Measurements from ENCODE around the gene ZNF592.

Gene ZNF592

DNA sequence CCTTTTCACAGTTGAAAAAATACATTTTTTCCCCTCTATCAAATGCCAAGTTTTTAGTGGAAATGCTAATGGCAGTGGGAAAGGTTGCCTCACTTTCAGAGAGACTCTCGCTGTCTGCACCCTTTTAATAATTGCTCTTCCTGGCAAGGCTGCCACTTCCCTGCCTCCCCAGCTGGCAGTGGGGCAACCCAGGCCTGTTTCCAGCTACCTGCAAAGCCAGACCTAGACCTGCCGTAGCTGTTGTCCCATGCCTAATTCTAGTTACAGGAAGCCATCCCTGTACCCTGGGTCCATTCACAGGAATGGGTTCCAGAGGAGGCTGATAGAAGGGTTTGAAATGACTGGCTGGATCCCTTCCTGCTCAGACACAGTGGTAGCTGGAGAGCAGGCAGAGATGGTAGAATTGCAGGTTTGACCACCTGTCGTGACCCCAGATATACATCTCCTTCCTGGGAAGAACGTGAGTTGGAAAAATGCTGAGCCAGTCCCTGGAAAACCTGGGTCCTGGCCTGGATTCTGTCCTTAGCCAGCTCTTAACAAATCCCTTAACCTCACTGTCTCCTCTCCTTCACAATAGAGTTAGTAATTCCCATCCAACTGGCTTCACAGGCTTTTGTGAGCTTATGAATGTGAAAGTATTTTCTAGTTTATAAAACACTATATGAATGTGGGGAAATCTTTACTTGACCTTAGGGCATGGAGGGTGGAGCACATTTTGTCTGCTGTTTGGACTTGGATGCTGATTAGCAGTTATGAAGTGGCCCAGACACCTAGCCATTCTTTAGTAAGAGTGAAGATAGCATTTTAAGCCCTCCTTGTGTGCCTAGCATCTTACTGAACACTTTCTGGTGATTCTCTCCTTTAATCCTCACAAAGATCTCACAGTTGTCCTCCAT, 55.9 kb downstream of the ZNF592 start:
- no peak for DNase-seq (ENCODE audit: low read depth in 2 of 2, low spot score in 1 of 2)

GRCh38 chr15:84805221-84805620, 56.8 kb downstream of the ZNF592 start:
- DNase-seq (ENCODE audit: low read depth in 2 of 2, low spot score in 1 of 2) = no peak

DNA sequence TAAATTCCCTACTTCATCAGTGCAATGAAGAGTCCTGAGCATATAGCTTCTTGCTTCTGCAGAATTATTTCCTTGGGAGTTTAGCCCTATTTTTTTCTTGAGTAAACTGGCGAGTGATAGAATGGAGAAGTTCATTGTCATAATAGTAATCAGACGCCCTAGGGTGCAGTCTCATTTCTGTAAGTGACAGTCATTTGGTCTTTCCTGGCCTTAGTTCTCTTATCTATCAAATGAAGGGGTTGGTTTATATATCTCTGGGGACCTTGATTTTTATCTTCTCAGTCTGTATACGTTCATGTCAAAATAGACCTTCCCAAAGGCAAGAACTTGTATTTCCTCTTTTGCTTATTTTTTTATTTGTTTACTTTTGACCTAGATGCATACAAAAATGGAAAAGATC, 58.8 kb downstream of the ZNF592 start:
- DNase-seq (ENCODE audit: low read depth in 2 of 2, low spot score in 1 of 2) = no peak

GRCh38 chr15:84810073-84810840, 61.9 kb downstream of the ZNF592 start:
- DNase-seq (ENCODE audit: low read depth in 2 of 2, low spot score in 1 of 2) = no peak

DNA sequence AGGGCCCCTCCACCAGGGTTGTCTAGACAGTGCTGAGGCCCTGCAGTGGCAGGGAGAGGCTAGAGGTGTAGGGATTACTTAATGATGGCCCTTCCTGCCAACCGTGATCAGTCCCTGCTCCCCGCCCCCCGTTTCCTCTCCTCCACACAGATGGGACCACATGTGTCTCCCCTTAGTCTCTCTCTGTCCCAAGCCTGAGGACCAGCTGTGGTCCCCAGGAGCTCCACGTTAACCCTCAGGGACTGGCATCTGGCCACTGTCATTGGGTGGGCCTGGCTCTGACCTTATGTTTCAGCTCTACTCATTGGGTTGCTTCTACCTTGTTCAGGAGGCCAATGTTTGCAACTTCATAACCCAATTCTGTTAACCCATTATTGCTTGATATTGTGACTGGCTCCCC, 62.8 kb downstream of the ZNF592 start:
- DNase-seq (ENCODE audit: low read depth in 2 of 2, low spot score in 1 of 2) = no peak

DNA sequence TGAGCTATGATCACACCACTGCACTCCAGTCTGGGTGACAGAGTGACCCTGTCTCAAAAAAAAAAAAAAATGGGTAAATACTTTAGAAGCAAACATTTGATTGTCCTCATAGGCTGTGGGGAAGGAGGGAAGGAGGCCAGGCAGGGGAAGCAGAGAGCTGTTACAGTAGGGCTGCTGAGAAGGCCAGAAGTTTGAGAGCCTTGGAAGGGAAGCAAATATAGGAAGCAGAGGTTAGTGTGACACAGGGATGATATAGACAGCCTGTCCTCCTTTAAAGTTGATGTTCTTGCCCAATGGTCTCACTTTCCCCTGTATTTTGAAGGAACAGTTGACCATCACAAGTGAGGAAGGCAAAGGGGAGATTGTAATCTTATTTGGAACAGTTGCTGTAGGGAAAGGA, 63.4 kb downstream of the ZNF592 start:
- DNase-seq (ENCODE audit: low read depth in 2 of 2, low spot score in 1 of 2) = no peak

- no peak for DNase-seq (ENCODE audit: low read depth in 2 of 2, low spot score in 1 of 2)
Measured at GRCh38 chr15:84812842-84813241, 64.5 kb downstream of the ZNF592 start.

GRCh38 chr15:84813435-84813834, 65.0 kb downstream of the ZNF592 start:
- no peak for DNase-seq (ENCODE audit: low read depth in 2 of 2, low spot score in 1 of 2)

DNA sequence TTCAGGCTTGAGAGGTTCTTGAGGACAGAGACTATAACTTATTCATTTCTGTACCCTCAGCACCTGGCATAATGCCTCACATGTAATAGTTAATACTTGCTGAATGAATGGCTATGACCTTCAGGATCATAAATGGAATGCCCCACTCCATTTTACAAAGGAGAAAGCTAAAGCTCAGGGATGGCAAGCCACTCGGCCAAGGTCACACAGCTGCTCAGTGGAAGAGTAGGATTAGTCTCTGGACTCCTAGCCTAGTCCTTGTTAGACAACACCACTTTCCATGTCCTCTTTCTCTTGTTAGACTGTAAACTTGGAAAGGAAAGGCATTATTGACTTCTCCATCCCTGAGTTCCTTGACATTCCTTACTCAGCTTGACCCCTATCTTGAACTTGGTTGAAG, 65.5 kb downstream of the ZNF592 start:
- no peak for DNase-seq (ENCODE audit: low read depth in 2 of 2, low spot score in 1 of 2)

DNA sequence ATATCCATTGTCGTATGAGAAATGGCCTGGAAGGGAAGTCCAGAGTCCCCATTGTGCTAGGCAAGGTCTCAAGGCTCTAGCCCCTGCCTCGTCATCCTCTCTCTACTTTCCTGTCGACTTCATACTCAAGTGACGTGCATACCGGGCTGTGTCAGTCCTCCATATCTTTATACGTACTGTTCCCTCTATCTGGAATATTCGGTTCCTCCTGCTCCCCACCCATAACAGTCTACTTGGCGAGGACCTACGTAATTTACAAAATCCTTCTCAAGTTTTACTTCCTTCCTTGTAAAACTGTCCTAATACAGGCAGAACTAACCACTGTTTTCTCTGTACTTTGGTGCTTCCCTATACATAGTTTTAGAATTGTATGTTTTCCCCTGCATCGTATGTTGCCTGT, 66.5 kb downstream of the ZNF592 start:
- no peak for DNase-seq (ENCODE audit: low read depth in 2 of 2, low spot score in 1 of 2)

DNA sequence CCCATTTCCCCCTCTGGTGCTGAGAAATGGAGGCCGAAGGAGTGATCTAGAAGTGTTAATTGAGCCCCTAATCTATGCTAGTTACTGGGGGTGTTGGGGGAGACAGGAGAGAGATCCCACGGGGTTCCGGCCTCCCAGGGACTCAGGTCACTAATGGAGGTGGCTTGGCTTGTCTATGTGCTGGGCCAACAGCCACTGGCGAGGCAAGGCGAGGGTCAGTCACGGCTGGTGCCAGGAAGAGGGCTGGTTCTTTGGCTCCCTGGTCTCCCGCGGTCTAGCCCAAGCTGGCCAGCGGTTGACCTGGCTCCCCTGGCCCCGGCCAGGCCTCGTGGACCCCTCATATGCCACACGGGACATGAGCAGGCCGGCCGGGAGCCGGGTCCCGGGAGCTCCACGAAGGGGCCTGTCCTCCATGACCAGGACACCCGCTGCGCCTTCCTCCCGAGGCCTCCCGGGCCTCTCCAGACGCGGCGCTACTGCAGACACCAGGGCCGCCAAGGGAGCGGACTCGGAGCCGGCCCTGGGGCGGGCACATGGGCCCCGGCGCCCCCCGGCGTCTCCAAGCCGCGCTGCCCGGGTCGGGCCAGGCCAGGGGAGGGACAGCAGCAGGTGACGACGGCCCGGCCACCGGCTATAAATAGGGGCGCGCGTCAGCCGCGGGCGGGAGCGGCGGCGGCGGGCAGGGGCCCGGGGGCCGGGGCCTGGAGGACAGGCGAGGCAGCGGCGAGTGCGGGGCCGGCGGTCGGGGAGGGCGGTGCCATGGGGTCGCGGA, 68.5 kb downstream of the ZNF592 start, which contains the start of gene ALPK3:
TSS of gene ALPK3 (plus strand) at position 663 of the 772 bp plus-strand sequence. CDS start at position 760, 97 bp downstream.
- no peak for DNase-seq (ENCODE audit: low read depth in 2 of 2, low spot score in 1 of 2)

DNA sequence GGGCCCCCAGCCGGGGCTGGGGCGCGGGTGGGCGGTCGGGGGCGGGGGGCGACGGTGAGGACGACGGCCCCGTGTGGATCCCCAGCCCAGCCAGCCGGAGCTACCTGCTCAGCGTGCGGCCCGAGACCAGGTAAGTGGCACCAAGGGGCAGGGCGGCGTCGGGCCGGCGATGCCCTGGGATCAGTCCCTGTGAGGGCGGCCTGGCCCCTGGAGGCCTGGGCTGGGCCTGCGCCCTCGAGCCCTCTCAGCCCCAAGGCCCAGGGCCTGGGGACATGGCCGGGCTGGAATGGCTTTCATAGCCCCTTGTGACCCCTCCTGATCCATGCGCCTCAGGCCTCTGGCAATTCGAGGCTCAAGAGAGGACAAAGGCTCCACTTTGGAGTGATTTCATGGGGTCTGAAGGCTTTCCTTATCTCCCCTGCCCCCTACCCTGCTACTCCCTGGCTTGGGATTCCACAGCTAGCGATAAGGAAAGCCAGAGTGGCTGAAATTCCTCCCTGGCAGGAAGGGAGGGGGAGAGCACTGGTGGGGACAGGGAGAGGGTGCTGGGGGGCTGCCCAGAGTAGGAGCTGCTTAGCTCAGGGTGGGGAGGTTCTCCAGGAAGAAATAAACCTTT, 69.2 kb downstream of the ZNF592 start:
- DNase-seq (ENCODE audit: low read depth in 2 of 2, low spot score in 1 of 2) = no peak

DNA sequence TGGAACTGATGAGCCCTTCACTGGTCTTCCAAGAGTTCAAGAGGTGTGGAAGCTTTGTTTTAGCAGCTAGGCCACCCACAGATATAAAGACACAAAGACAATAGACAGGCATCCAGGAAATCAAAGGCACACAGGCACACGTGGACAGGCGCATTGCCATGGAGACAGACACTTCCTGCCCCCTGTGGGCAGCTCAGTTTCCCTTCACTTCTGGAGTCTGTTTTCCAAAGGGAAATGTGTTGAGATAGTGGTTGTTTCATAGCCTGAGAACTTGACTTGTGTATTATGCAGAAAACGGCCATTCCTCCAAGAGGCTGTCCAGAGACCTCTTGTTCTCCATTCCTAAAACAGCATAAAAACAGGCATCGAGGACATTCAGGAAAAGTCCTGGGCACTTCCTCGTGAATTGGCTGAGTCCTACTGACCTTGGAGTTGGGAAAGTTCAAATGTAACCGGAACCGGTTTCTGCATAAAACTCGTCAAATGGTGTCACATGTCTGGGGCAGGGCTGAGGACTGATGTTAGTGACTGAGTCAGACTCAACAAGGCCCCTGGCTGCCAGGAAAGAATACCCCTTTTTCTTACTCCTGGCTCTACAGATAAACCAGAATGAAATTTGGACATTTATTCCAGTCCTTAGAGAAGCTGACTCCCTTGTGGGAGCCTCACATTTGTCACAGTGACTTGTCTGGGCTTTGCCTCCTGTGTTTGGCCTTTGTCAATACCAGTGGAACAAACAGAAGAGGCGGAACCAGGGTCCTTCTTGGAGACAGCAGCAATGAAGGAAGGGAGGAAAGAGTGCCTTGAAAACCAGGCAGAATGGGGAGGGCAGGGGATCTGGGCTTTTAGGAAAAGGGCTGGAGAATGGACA, 70.1 kb downstream of the ZNF592 start:
- DNase-seq (ENCODE audit: low read depth in 2 of 2, low spot score in 1 of 2) = no peak

- no peak for DNase-seq (ENCODE audit: low read depth in 2 of 2, low spot score in 1 of 2)
Measured at GRCh38 chr15:84819291-84819768, 70.9 kb downstream of the ZNF592 start.

DNA sequence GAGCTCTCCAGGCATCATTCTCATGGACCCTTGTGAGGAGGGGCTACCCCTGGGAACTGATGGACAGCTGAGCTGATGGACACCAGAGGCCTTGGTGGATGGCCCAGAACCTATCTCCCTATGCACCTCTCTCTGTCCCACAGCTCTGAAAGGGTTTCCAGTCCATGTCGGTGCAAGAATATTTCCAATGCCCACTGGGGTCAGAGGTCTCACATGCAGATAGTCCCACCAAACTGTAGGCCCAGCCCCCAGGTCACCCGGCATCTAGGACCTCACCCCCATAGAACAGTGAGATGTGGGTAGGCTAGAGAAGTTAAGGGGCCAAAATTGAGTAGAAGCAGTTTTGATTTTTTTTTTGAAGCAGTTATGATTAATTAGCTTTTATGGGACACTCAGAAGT, 71.4 kb downstream of the ZNF592 start:
- DNase-seq (ENCODE audit: low read depth in 2 of 2, low spot score in 1 of 2) = no peak

- DNase-seq (ENCODE audit: low read depth in 2 of 2, low spot score in 1 of 2) = no peak
Measured at GRCh38 chr15:84821501-84822021, 73.2 kb downstream of the ZNF592 start.

GRCh38 chr15:84822653-84823281, 74.4 kb downstream of the ZNF592 start:
- DNase-seq (ENCODE audit: low read depth in 2 of 2, low spot score in 1 of 2) = no peak

DNA sequence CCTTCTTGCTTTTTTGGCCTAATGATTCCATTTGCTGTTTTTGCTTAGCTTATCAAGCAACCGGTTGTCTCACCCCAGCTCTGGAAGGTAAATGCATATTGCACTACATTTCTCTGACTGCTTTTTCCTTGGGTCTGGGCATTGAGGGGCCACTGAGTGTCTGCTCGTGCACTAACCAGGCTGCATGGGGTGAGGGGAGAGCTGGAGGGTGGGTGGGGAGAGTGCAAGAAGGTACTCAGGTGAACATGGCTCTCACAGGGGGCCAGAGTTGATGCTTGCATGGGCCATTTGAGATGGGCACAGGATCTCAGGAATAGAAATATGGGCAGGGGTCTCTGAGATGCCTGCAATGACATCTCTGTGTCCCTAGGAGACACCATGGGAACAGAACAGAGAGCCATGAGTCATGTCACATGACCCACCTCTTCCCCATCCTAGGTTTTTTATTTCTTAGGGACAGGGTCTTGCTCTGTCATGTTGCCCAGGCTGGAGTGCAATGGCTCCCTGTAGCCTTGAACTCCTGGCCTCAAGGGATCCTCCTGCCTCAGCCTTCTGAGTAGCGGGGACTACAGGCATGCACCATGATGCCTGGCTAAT, 75.0 kb downstream of the ZNF592 start:
- DNase-seq (ENCODE audit: low read depth in 2 of 2, low spot score in 1 of 2) = no peak

Data from stimulated activated CD8-positive, alpha-beta memory T cell treated with anti-CD3 and anti-CD28 coated beads, Interleukin-4, amount 100 ng/mL, for 4 hours (primary cell).